SH-SY5Y (cell line): ENCODE results near the gene CGREF1.

ENCODE experiments used
- GATA2 ChIP-seq: IDR thresholded peaks from 2 replicates; pipeline ENCODE4 v1.6.1; 2011; ENCODE audit warnings: mild to moderate bottlenecking, low read depth, low read length
- GATA3 ChIP-seq: IDR thresholded peaks from 2 replicates; pipeline ENCODE4 v1.6.1; 2011; ENCODE audit warnings: low read depth, mild to moderate bottlenecking, low read length, moderate library complexity

CGREF1 gene

DNA sequence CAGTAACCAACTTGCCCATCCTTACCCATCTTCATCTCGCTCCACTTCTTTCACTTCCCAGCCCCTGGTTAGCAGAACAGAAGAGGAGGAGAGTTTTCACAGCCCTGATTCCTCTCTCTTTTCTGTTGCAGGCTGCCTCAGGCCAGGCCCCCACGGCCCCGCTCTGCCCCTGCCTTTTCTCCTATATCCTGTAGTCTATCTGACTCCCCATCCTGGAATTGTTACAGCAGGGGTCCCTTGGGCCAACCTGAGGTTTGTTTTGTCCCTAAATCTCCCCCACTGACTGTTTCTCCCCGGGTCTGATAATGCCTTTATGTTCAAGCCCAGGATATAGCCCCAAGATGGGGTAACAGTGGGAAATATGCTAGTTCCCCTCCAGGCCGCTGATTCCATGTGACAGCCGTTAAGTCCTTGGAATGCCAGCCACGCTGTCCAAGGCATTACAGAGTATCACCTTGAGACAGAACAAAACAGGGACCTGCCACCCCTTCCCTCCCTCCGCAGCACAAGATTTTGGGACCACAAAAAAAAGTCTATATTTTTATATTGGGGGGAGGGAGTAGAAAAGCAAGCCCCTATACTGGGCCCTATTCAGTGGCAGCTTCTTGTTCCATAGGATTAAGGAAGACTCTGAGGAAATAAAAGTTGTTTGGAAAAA, 48.8 kb downstream of the CGREF1 start:
- TF ChIP-seq GATA3, result no peak
- no peak for TF ChIP-seq GATA2

DNA sequence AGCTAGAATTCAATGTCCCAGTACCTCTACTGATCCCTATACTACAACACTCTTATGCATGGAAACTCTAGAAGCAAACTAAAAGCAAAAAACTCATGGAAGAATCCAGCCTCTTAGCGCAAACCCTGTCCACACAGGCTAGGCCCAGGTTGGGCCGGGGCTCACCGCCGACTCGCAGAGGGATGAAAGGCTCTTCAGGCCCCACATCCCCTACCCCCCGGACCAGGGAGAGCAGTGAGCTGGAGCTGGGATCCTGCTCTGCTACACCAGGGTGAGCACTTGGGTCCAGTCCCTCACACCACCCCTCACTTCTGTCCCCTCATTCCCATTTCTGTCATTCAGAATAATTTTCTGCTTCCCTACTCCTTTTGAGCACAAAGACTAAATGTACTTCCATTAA, 49.5 kb downstream of the CGREF1 start:
- TF ChIP-seq GATA3 (no peak), GATA2 (no peak)

DNA sequence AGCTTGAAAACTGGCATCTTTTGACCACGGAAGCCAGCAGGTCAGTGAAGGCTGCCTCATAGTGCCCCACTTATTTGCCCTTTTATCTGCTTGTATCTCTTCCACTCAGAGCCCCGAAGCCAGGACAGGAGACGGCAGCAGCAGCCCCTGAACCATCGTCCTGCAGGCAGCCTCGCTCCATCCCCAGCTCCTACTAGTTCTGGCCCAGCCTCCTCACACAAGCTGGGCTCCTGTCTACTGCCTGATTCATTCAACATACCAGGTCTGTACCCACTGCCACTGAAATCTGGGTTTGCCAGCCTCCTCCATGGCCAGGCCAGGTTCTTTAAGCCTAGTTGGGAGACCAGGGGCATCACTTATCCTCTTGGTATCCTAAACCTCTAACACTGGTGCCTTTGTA, 51.5 kb downstream of the CGREF1 start:
- TF ChIP-seq GATA3 (no peak), GATA2 (no peak)

GRCh38 chr2:27065128-27065527, 53.8 kb downstream of the CGREF1 start:
- TF ChIP-seq GATA2, result no peak

GRCh38 chr2:27060323-27060722, 58.6 kb downstream of the CGREF1 start:
- TF ChIP-seq GATA2, result no peak
- no peak for TF ChIP-seq GATA3

- TF ChIP-seq GATA3 (no peak), GATA2 (no peak)
These were observed 59.6 kb downstream of the CGREF1 start for GRCh38 chr2:27059141-27059820.

GRCh38 chr2:27058210-27058609, 60.7 kb downstream of the CGREF1 start:
- TF ChIP-seq GATA3 (no peak), GATA2 (no peak)

GRCh38 chr2:27057184-27057583, 61.7 kb downstream of the CGREF1 start:
- TF ChIP-seq GATA2, result no peak

DNA sequence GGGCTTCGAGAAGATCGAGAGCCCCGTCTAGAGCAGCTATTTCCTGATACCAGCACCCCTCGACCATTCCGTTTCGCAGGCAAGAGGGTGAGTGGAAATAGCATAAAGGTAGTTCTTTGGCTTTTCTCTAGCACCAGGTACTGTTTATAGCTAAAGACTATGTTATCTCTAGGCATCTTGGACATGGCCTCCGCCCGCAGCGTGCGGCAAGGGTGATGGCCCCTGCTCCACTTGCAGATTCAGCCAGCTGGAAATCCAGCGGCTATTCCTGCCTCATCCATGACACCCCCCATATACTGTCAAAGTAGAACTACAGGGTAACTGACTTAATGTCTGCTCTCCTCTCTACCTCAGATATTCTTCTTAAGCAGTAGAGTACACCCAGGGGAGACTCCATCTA, 64.2 kb downstream of the CGREF1 start:
- TF ChIP-seq GATA2 (no peak), GATA3 (no peak)

GRCh38 chr2:27053776-27054175, 65.2 kb downstream of the CGREF1 start:
- TF ChIP-seq GATA3, result no peak
- TF ChIP-seq GATA2, result no peak

GRCh38 chr2:27053321-27053720, 65.6 kb downstream of the CGREF1 start:
- TF ChIP-seq GATA2 (no peak), GATA3 (no peak)

DNA sequence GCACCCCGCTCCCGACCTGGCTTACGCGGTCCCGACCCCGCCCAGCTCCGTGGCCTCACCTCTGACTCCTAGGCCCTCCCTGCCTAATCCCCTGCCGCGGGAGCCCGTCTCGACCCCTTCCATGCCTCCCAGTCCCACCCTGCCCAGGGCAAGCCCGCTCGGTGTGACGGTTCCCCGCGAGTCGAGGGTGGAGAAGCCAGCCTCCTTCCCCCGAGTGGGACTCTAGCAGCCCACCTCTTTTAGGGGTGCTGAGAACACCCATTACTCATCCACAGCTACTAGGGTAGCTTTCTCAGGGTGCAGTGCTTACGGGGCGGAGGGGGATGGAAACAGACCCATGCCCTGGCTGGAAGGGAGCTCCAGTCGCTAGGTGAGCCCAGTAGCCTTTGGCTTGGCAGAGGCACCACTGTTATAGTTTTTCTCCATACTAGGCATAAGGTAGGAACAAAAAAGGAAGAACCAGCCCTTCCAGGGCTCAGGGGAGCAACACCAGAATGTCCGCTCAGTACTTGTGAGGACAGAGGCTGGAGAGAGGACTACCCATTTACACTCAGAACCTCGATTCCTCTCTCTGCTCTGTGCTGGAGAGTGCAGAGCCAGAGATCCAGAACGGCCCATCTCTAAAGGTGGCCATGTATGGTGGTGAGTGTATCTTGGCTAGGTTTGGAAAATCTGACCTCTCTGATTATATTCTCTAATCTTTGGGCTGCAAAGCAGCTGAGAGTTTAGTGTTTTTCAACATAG, 66.9 kb downstream of the CGREF1 start:
- TF ChIP-seq GATA2, result no peak
- no peak for TF ChIP-seq GATA3

DNA sequence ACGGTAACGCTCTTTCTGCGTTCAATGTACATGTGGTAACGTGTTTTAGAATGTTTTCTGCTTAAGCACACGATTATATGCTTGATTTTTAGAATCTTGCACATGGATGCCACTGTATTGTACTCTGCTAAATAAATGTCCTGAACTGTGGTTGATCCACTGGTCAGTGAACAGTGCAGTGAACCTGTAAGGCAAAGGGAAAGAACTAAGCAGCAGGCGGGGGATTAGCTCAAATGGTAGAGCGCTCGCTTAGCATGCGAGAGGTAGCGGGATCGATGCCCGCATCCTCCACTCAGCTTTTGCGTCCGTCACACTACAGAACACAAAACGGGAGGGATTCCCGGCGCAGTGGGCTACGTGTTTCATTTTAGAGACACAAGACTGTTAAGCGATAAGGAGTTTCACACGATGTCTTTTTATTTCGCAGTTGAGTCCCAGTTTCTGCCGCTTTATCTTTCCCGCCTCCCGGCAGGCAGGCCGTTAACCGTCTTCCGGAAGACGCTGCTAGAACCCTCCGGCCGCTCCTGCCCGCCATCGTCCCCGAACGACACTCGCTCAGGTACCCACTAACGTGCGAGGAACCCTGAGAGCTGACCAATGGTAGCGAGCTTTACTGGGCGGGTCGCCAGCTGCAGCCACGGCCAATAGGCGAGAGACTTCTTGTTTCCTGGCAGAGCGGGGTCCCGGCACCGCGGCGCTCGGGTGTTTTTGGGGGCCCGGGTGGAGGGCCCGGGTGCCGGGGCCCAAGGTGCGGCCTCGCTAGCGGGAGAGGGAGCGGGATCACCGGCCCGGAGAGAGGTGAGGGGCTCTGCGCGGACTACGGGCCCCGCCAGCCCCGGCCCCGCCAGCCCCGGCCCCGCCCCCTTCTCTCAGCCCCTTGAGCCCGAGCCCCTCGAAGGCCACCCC, 67.7 kb downstream of the CGREF1 start, which contains the start of gene AGBL5:
AGBL5 (plus strand) TSS at position 673 of the 906 bp plus-strand sequence. CDS start 1,291 bp downstream, outside the sequence.
- TF ChIP-seq GATA3 (no peak), GATA2 (peak; percentile 6; the same call in 1 of the 2 replicates)
